Testis (tissue), 3 donors: ENCODE results near the gene FKBP8. TPM values are rescaled to one million over a fixed set of nuclear protein-coding genes. Genes with fewer than 3 reads are reported as not detected.

Experiments
- DNase-seq: peaks from one replicate; pipeline ENCODE4 v3.0.0-alpha.2; 2019
- H3K27ac ChIP-seq, 2 donors: fragments of 200-600 bp; sonication (generic); one replicate each; pipeline ENCODE4 v1.5.1; 2019
- H3K27me3 ChIP-seq: fragments of 200-600 bp; sonication (generic); one replicate; pipeline ENCODE4 v1.5.1; 2019
- H3K36me3 ChIP-seq: fragments of 200-600 bp; sonication (generic); one replicate; pipeline ENCODE4 v1.5.1; 2017; ENCODE audit warnings: low read depth; ENCODE audit errors: missing control alignments
- H3K4me1 ChIP-seq: fragments of 200-600 bp; sonication (generic); one replicate; pipeline ENCODE4 v1.5.1; 2019
- H3K4me3 ChIP-seq, 2 donors: fragments of 200-600 bp; sonication (generic); one replicate each; pipeline ENCODE4 v1.5.1; 2017 to 2019
- H3K9me3 ChIP-seq: fragments of 200-600 bp; sonication (generic); one replicate; pipeline ENCODE4 v1.5.1; 2017
- CTCF ChIP-seq, 3 experiments: fragments of 450-650 bp in 2 of 3; fragments of 200-600 bp in 1 of 3; sonication (generic) in 1 of 3; IDR thresholded peaks; one replicate each; pipeline ENCODE4 v1.5.1; 2016 to 2019; ENCODE audit warnings: antibody characterized with exemption in 3 of 3, mild to moderate bottlenecking in 2 of 3, moderate library complexity in 1 of 3
- POLR2A ChIP-seq: fragments of 450-650 bp; IDR thresholded peaks from one replicate; pipeline ENCODE4 v1.6.1; 2017; ENCODE audit warnings: antibody characterized with exemption, mild to moderate bottlenecking, moderate library complexity
- WGBS, 2 donors: methylation state at CpG; one replicate each; pipeline ENCODE4 v1.1.5; 2018; 5-methylcytosine and 5-hydroxymethylcytosine counted together
- intact Hi-C: fragments of 100-400 bp; cut with DNase I; formaldehyde crosslinking; loops from one replicate; pipeline ENCODE4 v1.15.1; 2023; ENCODE audit warnings: low total_unique reads
- polyA plus RNA-seq: library from polyadenylated mRNA; stranded (reverse); fragments of 350-450 nt; fragmentation: Illumina TruSeq; extraction: RNeasy Lipid Tissue Mini Kit (QIAGEN cat#74804); gene quantifications from one replicate; pipeline ENCODE4 v1.2.3, GENCODE V29; 2014; ENCODE audit warnings: low read depth, low replicate concordance; ENCODE audit not compliant: insufficient read depth
- total RNA-seq, 2 donors: library from RNA; depleted of rRNA; stranded (reverse); fragments of >200 nt; gene quantifications; one replicate each; pipeline ENCODE4 v1.2.3, GENCODE V29; 2016

The FKBP8 gene
- total and polyA plus RNA-seq, 3 donors from 2014 or later: 571 to 614 (median 587) TPM

- WGBS, 2 donors: 53 to 65% methylated on average over 2 of the region's 2 CpGs
- intact Hi-C loops: no loop called here
- TF ChIP-seq CTCF (IDR thresholded peaks at IDR 0.05): no peak
- no peak for DNase-seq
- H3K27me3 ChIP-seq: no peaks in the 10 kb centered on the region
- no peaks in the 10 kb centered on the region for H3K9me3 ChIP-seq
- no peak overlapping the region for H3K4me3 ChIP-seq
- H3K27ac ChIP-seq: no peak overlapping the region
- H3K36me3 ChIP-seq: no peaks in the 10 kb centered on the region
- peaks cover 13% of the 10 kb centered on the region for H3K4me1 ChIP-seq
Measured at GRCh38 chr19:18586306-18586705, 42.9 kb upstream of the FKBP8 start.

GRCh38 chr19:18580311-18580710, 36.9 kb upstream of the FKBP8 start:
- intact Hi-C loops: no loop called here
- Histone ChIP-seq H3K4me3 (no peak overlapping the region), H3K36me3 (no peaks in the 10 kb centered on the region), H3K9me3 (no peaks in the 10 kb centered on the region), H3K27ac (no peak overlapping the region), H3K27me3 (no peaks in the 10 kb centered on the region), H3K4me1 (no peaks in the 10 kb centered on the region)
- TF ChIP-seq POLR2A (no peak), CTCF (IDR thresholded peaks at IDR 0.05) (no peak)
- WGBS, 2 donors: 63 to 67% methylated on average over 5 to 7 of the region's 7 CpGs
- no peak for DNase-seq

- Histone ChIP-seq H3K9me3 (no peaks in the 10 kb centered on the region), H3K27ac (no peak overlapping the region), H3K36me3 (no peaks in the 10 kb centered on the region), H3K27me3 (no peaks in the 10 kb centered on the region), H3K4me1 (peaks cover 9% of the 10 kb centered on the region), H3K4me3 (no peak overlapping the region)
- TF ChIP-seq CTCF (IDR thresholded peaks at IDR 0.05) (no peak), POLR2A (no peak)
- intact Hi-C loops: loop anchor here (10.0 kb wide), 1 partner anchor 123 kb away; no protein-coding TSS in a partner anchor
- WGBS, 2 donors: 87 to 88% methylated on average over 21 of the region's 21 CpGs
- DNase-seq: no peak
Measured at GRCh38 chr19:18577365-18577914, 34.1 kb upstream of the FKBP8 start.

- 92 to 95% methylated on average over 8 of the region's 8 CpGs for WGBS, 2 donors
- Histone ChIP-seq H3K27ac (no peak overlapping the region), H3K4me3 (no peak overlapping the region), H3K36me3 (no peaks in the 10 kb centered on the region), H3K9me3 (no peaks in the 10 kb centered on the region), H3K27me3 (no peaks in the 10 kb centered on the region), H3K4me1 (peaks cover 11% of the 10 kb centered on the region)
- DNase-seq: no peak
- TF ChIP-seq POLR2A: no peak
- TF ChIP-seq CTCF (IDR thresholded peaks at IDR 0.05): no peak
- intact Hi-C loops: loop anchor here (10.0 kb wide), 1 partner anchor 122 kb away; no protein-coding TSS in a partner anchor
Measured at GRCh38 chr19:18576383-18576782, 33.0 kb upstream of the FKBP8 start.

- Histone ChIP-seq H3K4me3 (no peak overlapping the region), H3K36me3 (no peaks in the 10 kb centered on the region), H3K27me3 (no peaks in the 10 kb centered on the region), H3K9me3 (no peaks in the 10 kb centered on the region), H3K4me1 (peaks cover 11% of the 10 kb centered on the region), H3K27ac (no peak overlapping the region)
- 96 to 98% methylated on average over 16 to 18 of the region's 18 CpGs for WGBS, 2 donors
- no peak for TF ChIP-seq POLR2A
- TF ChIP-seq CTCF (IDR thresholded peaks at IDR 0.05): no peak
- no peak for DNase-seq
- intact Hi-C loops: loop anchor here (10.0 kb wide), 1 partner anchor 120 kb away; no protein-coding TSS in a partner anchor
Measured at GRCh38 chr19:18574691-18575291, 31.4 kb upstream of the FKBP8 start.
